Body of pancreas (tissue), 4 donors: ENCODE measurements around the gene LEAP2.

Experiments used
- POLR2A ChIP-seq, 3 donors: fragments of 450-650 bp; IDR thresholded peaks; one replicate each; pipeline ENCODE4 v1.6.1; 2016; ENCODE audit warnings: antibody characterized with exemption in 3 of 3, mild to moderate bottlenecking in 2 of 3
- TF ChIP-seq, protein P1 (sequence below), 7 experiments: fragments of 450-650 bp in 4 of 7; fragments of 200-600 bp in 3 of 7; sonication (generic) in 3 of 7; IDR thresholded peaks; one replicate each; pipeline ENCODE4 v1.5.1; 2016 to 2019; ENCODE audit warnings: antibody characterized with exemption in 7 of 7

DNA sequence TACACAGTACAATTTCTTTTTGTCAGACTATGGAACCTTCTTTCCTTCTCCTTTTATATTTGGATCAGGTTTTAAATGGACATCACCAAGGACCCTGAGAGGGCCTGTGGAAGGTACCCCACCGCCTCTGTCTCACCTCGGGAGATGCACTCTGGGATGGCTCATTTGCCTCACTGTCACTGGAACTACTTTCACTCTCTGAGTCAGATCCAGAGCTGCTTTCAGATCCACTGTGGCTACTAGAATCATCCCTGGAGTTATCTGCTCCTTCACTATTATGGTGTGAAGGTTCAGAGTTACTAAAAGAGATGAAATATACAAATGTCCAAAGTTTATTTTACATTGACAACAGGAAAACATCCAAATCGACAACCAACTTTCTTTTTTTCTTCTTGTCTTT lies 24.6 kb downstream of the LEAP2 start:
- no peak for TF ChIP-seq POLR2A (IDR thresholded peaks at IDR 0.05)
- TF ChIP-seq, protein P1, sequence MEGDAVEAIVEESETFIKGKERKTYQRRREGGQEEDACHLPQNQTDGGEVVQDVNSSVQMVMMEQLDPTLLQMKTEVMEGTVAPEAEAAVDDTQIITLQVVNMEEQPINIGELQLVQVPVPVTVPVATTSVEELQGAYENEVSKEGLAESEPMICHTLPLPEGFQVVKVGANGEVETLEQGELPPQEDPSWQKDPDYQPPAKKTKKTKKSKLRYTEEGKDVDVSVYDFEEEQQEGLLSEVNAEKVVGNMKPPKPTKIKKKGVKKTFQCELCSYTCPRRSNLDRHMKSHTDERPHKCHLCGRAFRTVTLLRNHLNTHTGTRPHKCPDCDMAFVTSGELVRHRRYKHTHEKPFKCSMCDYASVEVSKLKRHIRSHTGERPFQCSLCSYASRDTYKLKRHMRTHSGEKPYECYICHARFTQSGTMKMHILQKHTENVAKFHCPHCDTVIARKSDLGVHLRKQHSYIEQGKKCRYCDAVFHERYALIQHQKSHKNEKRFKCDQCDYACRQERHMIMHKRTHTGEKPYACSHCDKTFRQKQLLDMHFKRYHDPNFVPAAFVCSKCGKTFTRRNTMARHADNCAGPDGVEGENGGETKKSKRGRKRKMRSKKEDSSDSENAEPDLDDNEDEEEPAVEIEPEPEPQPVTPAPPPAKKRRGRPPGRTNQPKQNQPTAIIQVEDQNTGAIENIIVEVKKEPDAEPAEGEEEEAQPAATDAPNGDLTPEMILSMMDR (IDR thresholded peaks at IDR 0.05): no peak
